Measurements from ENCODE around the gene DPY19L3. TPM values are rescaled to one million over a fixed set of nuclear protein-coding genes. Genes with fewer than 3 reads are reported as not detected.

DPY19L3 gene
- total RNA-seq, 4 donors from 2014 or later, result 19.4 to 95.7 (median 39.6) TPM

DNA sequence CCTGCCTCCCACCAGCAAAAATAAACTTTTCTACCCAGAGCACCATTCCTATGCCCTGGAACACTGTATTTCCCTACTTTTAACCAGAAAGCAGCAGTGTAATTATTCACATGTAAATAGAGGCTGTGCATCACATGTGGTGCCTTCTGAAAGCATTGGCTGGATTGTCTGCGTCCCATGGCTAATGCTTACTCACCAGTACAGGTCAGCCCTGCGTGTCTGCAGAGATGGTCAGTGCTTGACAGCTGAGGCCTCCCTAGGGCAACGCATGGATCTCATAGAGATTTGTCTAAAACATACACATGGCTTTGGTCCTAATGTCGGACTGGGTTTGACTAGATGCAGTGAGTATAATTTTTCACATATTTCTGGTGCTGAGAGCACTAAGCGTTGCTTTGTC is 64.2 kb downstream of the DPY19L3 start:
- WGBS, 2 donors, result 87 to 92% methylated on average over 5 of the region's 5 CpGs
- peaks cover 0 to 33% (median 0%) of the 10 kb centered on the region in 3 donors for H3K36me3 ChIP-seq
- no peak overlapping the region for H3K27ac ChIP-seq
- no peaks in the 10 kb centered on the region for H3K9me3 ChIP-seq
- H3K4me3 ChIP-seq, result no peak overlapping the region
- DNase-seq (ENCODE audit: low spot score in 2 of 2), result no peak
- TF ChIP-seq POLR2A (IDR thresholded peaks at IDR 0.05) (no peak), EP300 (IDR thresholded peaks at IDR 0.05) (no peak)
- TF ChIP-seq, protein P1, sequence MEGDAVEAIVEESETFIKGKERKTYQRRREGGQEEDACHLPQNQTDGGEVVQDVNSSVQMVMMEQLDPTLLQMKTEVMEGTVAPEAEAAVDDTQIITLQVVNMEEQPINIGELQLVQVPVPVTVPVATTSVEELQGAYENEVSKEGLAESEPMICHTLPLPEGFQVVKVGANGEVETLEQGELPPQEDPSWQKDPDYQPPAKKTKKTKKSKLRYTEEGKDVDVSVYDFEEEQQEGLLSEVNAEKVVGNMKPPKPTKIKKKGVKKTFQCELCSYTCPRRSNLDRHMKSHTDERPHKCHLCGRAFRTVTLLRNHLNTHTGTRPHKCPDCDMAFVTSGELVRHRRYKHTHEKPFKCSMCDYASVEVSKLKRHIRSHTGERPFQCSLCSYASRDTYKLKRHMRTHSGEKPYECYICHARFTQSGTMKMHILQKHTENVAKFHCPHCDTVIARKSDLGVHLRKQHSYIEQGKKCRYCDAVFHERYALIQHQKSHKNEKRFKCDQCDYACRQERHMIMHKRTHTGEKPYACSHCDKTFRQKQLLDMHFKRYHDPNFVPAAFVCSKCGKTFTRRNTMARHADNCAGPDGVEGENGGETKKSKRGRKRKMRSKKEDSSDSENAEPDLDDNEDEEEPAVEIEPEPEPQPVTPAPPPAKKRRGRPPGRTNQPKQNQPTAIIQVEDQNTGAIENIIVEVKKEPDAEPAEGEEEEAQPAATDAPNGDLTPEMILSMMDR (IDR thresholded peaks at IDR 0.05), result no peak
- H3K27me3 ChIP-seq, result no peaks in the 10 kb centered on the region
- H3K4me1 ChIP-seq, result no peaks in the 10 kb centered on the region

DNA sequence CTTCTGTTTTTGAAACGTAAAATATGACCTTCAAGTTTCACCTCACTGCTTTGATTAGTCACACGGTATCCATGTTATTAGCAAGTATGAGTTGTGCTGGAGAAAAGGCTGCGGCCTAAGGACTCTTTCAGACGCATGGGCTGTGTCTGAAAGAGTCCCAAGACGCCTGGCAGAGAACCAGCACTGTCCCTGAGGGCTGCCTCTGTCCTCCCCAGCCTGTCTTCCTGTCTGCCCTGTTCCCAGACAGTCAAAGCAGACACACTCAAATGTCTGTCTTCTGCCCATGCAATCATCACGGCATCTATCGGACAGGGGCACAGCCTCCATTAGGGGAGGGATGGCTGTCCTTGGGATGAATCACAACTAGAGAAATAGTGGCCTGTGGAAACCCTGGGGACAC is 65.5 kb downstream of the DPY19L3 start:
- TF ChIP-seq, protein P1 (IDR thresholded peaks at IDR 0.05), result no peak
- no peak for TF ChIP-seq POLR2A (IDR thresholded peaks at IDR 0.05)
- TF ChIP-seq EP300 (IDR thresholded peaks at IDR 0.05), result no peak
- no peak overlapping the region for H3K4me3 ChIP-seq
- 56 to 64% methylated on average over 7 of the region's 7 CpGs for WGBS, 2 donors
- no peak overlapping the region for H3K27ac ChIP-seq
- no peaks in the 10 kb centered on the region for H3K4me1 ChIP-seq
- H3K9me3 ChIP-seq, result no peaks in the 10 kb centered on the region
- H3K27me3 ChIP-seq, result no peaks in the 10 kb centered on the region
- DNase-seq (ENCODE audit: low spot score in 2 of 2), result no peak
- peaks cover 0 to 29% (median 0%) of the 10 kb centered on the region in 3 donors for H3K36me3 ChIP-seq

DNA sequence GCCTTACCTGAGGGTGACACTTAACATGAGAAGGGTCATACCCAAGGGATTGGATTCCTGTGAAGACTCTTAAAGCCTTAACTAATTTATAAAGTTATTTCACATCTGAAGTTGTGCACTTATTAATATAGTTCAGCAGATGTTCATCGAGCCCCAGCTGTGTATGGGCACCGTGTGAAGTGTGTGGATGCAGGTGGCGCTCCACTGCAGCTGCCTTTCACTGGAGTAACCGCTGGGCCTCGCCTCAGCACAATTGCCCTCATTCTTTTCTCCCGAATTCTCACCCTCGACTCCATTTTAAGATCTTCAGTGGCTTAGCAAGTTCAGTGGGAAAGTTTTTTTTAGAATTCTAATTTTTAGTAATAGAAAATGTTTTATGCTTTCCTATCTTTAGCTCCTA is 66.2 kb downstream of the DPY19L3 start:
- DNase-seq (ENCODE audit: low spot score in 2 of 2), result no peak
- Histone ChIP-seq H3K4me3 (no peak overlapping the region), H3K27me3 (no peaks in the 10 kb centered on the region), H3K36me3 (peaks cover 0 to 24% (median 0%) of the 10 kb centered on the region in 3 donors), H3K27ac (no peak overlapping the region), H3K9me3 (no peaks in the 10 kb centered on the region), H3K4me1 (no peaks in the 10 kb centered on the region)
- WGBS, 2 donors, result 64 to 70% methylated on average over 7 of the region's 7 CpGs
- TF ChIP-seq, protein P1 (IDR thresholded peaks at IDR 0.05), result no peak
- TF ChIP-seq POLR2A (IDR thresholded peaks at IDR 0.05) (no peak), EP300 (IDR thresholded peaks at IDR 0.05) (no peak)

DNA sequence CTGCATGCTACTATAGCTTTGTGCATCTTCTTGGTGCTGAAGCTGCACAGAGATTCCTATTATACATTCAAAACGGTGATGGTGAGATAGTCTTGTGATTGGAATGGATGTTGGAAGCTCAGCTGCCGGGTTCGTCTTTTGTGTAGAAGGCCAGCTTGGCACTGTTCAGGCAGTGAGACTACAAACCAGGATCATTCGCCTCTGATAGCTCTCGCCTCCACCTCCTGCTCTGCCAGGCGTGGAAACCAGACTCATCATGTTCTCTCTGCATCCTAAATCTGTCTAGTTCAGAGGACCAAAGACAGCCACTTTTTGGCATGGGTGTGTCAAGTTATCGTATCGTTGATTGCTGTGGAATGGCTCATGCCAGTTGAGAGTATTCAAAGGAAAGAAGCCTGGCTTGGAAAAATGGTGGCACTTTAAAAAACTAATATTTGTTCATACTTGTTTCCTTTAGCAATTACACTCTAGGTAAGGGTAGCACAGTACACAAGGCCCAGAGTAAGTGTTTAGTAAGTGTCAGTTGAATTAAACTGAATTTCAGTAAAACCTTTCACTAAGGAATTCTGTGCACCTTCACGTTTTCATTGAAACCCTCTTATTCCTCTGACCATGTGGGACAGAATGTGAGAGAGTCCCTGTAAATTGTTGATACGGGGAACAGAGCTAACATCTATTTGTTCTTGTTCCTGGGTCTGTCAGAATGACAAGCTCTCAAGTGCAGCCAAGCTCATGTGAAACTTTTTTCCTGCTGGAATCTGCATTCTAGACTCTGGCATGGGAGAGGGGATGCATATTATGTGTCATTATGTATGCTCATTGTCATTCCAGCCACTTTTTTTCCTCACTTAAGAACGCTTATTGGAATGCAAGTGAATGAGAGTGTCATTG is 69.8 kb downstream of the DPY19L3 start:
- H3K4me1 ChIP-seq, result no peaks in the 10 kb centered on the region
- no peaks in the 10 kb centered on the region for H3K27me3 ChIP-seq
- no peaks in the 10 kb centered on the region for H3K9me3 ChIP-seq
- no peak for DNase-seq (ENCODE audit: low spot score in 2 of 2)
- WGBS, 2 donors, result 84 to 86% methylated on average over 11 of the region's 11 CpGs
- peaks cover 0 to 49% (median 0%) of the 10 kb centered on the region in 3 donors for H3K36me3 ChIP-seq
- H3K4me3 ChIP-seq, result no peak overlapping the region
- H3K27ac ChIP-seq, result no peak overlapping the region
- TF ChIP-seq, protein P1 (IDR thresholded peaks at IDR 0.05), result no peak
- no peak for TF ChIP-seq EP300 (IDR thresholded peaks at IDR 0.05)
- TF ChIP-seq POLR2A (IDR thresholded peaks at IDR 0.05), result no peak

DNA sequence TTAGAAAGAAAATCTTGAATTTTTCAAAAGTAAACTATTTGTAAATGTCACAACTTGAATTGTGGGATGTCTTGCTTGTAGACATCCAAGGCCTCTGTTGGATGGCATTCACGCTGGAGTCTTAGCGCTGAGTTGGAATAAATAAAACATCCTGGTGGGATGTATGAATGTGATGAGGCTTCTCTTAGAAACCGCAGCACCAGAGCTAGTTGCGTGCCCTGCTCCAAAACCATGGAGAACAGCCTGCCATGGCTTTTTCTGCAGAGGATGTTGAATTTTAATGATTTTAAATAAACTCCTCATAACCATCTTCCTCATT is 70.4 kb downstream of the DPY19L3 start:
- Histone ChIP-seq H3K4me3 (no peak overlapping the region), H3K9me3 (no peaks in the 10 kb centered on the region), H3K27me3 (no peaks in the 10 kb centered on the region), H3K4me1 (no peaks in the 10 kb centered on the region), H3K36me3 (peaks cover 0 to 55% (median 0%) of the 10 kb centered on the region in 3 donors), H3K27ac (no peak overlapping the region)
- no peak for DNase-seq (ENCODE audit: low spot score in 2 of 2)
- 57 to 63% methylated on average over 4 of the region's 4 CpGs for WGBS, 2 donors
- TF ChIP-seq EP300 (IDR thresholded peaks at IDR 0.05) (no peak), POLR2A (IDR thresholded peaks at IDR 0.05) (no peak)
- TF ChIP-seq, protein P1 (IDR thresholded peaks at IDR 0.05), result no peak
